ENCODE data around the gene HMG20B.

- TF ChIP-seq, protein P1, sequence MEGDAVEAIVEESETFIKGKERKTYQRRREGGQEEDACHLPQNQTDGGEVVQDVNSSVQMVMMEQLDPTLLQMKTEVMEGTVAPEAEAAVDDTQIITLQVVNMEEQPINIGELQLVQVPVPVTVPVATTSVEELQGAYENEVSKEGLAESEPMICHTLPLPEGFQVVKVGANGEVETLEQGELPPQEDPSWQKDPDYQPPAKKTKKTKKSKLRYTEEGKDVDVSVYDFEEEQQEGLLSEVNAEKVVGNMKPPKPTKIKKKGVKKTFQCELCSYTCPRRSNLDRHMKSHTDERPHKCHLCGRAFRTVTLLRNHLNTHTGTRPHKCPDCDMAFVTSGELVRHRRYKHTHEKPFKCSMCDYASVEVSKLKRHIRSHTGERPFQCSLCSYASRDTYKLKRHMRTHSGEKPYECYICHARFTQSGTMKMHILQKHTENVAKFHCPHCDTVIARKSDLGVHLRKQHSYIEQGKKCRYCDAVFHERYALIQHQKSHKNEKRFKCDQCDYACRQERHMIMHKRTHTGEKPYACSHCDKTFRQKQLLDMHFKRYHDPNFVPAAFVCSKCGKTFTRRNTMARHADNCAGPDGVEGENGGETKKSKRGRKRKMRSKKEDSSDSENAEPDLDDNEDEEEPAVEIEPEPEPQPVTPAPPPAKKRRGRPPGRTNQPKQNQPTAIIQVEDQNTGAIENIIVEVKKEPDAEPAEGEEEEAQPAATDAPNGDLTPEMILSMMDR (IDR thresholded peaks at IDR 0.05) = no peak
- no peak for TF ChIP-seq POLR2A (IDR thresholded peaks at IDR 0.05)
Measured at GRCh38 chr19:3621689-3622088, 48.9 kb downstream of the HMG20B start.

Data from esophagus squamous epithelium (tissue), 4 donors.